HepG2 (cell line): ENCODE results near the gene ONECUT2. TPM values are rescaled to one million over a fixed set of nuclear protein-coding genes. Genes with fewer than 3 reads are reported as not detected.

Experiments
- ELF1 ChIP-seq: sonication (generic); formaldehyde crosslinking; IDR thresholded peaks from 2 replicates; pipeline ENCODE4 v1.4.0; 2020; ENCODE audit warnings: missing genetic modification reagents
- ELF4 ChIP-seq: sonication (generic); formaldehyde crosslinking; IDR thresholded peaks from 2 replicates; pipeline ENCODE4 v1.5.0; 2020; ENCODE audit warnings: missing genetic modification reagents, mild to moderate bottlenecking, moderate library complexity, borderline replicate concordance
- KAT2B ChIP-seq: fragments of 150-350 bp; IDR thresholded peaks from 2 replicates; pipeline ENCODE4 v1.6.1; 2014; ENCODE audit warnings: low read depth, low read length, borderline replicate concordance
- MEIS1 ChIP-seq: sonication (generic); formaldehyde crosslinking; IDR thresholded peaks from 2 replicates; pipeline ENCODE4 v1.9.0; 2021; ENCODE audit warnings: mild to moderate bottlenecking, missing genetic modification reagents, moderate library complexity, borderline replicate concordance
- MIXL1 ChIP-seq: IDR thresholded peaks from 2 replicates; pipeline ENCODE4 v1.6.1; 2016
- MNT ChIP-seq: fragments of 450-650 bp; IDR thresholded peaks from 2 replicates; pipeline ENCODE4 v1.6.1; 2016
- NFKBIZ ChIP-seq: IDR thresholded peaks from 2 replicates; pipeline ENCODE4 v1.6.1; 2018; ENCODE audit warnings: missing genetic modification reagents, missing compliant biosample characterization
- RERE ChIP-seq: IDR thresholded peaks from 2 replicates; pipeline ENCODE4 v1.6.1; 2016; ENCODE audit warnings: low read depth, missing genetic modification reagents, missing compliant biosample characterization
- ZKSCAN8 ChIP-seq: IDR thresholded peaks from 2 replicates; pipeline ENCODE4 v1.6.1; 2016; ENCODE audit warnings: borderline replicate concordance, missing genetic modification reagents, missing compliant biosample characterization
- ZMYM2 ChIP-seq: sonication (generic); formaldehyde crosslinking; IDR thresholded peaks from 2 replicates; pipeline ENCODE4 v1.8.0; 2022; ENCODE audit warnings: mild to moderate bottlenecking, missing genetic modification reagents
- ZNF382 ChIP-seq: sonication (generic); formaldehyde crosslinking; IDR thresholded peaks from 2 replicates; pipeline ENCODE4 v1.5.0; 2020; ENCODE audit warnings: missing genetic modification reagents, mild to moderate bottlenecking, borderline replicate concordance
- ZNF574 ChIP-seq: sonication (generic); formaldehyde crosslinking; IDR thresholded peaks from 2 replicates; pipeline ENCODE4 v1.4.0; 2020; ENCODE audit warnings: missing genetic modification reagents
- ZNF615 ChIP-seq: sonication (generic); formaldehyde crosslinking; IDR thresholded peaks from 2 replicates; pipeline ENCODE4 v1.5.0; 2020; ENCODE audit warnings: mild to moderate bottlenecking, missing genetic modification reagents, borderline replicate concordance
- polyA plus RNA-seq, 8 experiments: library from polyadenylated mRNA; depleted of rRNA in 3 of 8; stranded (reverse) in 7 of 8; unstranded in 1 of 8; fragments of >200 nt; fragmentation: Illumina TruSeq in 4 of 8; extraction: Trizol in 4 of 8; gene quantifications; 2 replicates each; pipeline versions ENCODE4 v1.2.1 to v1.2.3, GENCODE V29; 2011 to 2016; ENCODE audit warnings: low read depth in 4 of 8, missing spikeins in 1 of 8, mixed read lengths in 1 of 8; ENCODE audit not compliant: insufficient read depth in 1 of 8
- total RNA-seq, 5 experiments: library from RNA; depleted of rRNA; stranded (reverse); fragments of >200 nt; fragmentation: Illumina TruSeq; extraction: Trizol; gene quantifications; 2 replicates each; pipeline ENCODE4 v1.2.3, GENCODE V29; 2016; ENCODE audit warnings: low read depth in 1 of 5
- TF ChIP-seq, protein P1 (sequence below): sonication (generic); formaldehyde crosslinking; conservative IDR thresholded peaks from 2 replicates; pipeline ENCODE4 v1.4.0; 2020; ENCODE audit warnings: missing genetic modification reagents
- TF ChIP-seq, protein P2 (sequence below): sonication (generic); formaldehyde crosslinking; IDR thresholded peaks from 2 replicates; pipeline ENCODE4 v1.4.0; 2020; ENCODE audit warnings: missing genetic modification reagents

Gene ONECUT2
- total and polyA plus RNA-seq, 2 of the 13 experiments (the other 11 are each of a cell fraction or from before 2014, with no cell fraction given) = 3.0 to 3.2 TPM

- TF ChIP-seq ELF1 (CRISPR knock-in tag) (no peak), ELF4 (CRISPR knock-in tag) (no peak), ZMYM2 (CRISPR knock-in tag) (no peak), RERE (no peak), MIXL1 (CRISPR knock-in tag) (no peak), MNT (no peak), ZNF574 (CRISPR knock-in tag) (peak; percentile 12; the same call in 1 of the 2 replicates), ZKSCAN8 (CRISPR knock-in tag) (no peak), NFKBIZ (CRISPR knock-in tag) (no peak), ZNF615 (CRISPR knock-in tag) (no peak), ZNF382 (CRISPR knock-in tag) (no peak), KAT2B (no peak), MEIS1 (CRISPR knock-in tag) (0 out of 2 replicates have a peak, but pooled peaks have one; percentile 62)
- TF ChIP-seq, protein P1, sequence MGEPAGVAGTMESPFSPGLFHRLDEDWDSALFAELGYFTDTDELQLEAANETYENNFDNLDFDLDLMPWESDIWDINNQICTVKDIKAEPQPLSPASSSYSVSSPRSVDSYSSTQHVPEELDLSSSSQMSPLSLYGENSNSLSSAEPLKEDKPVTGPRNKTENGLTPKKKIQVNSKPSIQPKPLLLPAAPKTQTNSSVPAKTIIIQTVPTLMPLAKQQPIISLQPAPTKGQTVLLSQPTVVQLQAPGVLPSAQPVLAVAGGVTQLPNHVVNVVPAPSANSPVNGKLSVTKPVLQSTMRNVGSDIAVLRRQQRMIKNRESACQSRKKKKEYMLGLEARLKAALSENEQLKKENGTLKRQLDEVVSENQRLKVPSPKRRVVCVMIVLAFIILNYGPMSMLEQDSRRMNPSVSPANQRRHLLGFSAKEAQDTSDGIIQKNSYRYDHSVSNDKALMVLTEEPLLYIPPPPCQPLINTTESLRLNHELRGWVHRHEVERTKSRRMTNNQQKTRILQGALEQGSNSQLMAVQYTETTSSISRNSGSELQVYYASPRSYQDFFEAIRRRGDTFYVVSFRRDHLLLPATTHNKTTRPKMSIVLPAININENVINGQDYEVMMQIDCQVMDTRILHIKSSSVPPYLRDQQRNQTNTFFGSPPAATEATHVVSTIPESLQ (CRISPR knock-in tag) = no peak
- TF ChIP-seq, protein P2, sequence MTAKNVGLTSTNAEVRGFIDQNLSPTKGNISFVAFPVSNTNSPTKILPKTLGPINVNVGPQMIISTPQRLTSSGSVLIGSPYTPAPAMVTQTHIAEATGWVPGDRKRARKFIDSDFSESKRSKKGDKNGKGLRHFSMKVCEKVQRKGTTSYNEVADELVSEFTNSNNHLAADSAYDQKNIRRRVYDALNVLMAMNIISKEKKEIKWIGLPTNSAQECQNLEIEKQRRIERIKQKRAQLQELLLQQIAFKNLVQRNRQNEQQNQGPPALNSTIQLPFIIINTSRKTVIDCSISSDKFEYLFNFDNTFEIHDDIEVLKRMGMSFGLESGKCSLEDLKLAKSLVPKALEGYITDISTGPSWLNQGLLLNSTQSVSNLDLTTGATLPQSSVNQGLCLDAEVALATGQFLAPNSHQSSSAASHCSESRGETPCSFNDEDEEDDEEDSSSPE (CRISPR knock-in tag) = peak; percentile 42; the same call in 1 of the 2 replicates
These were observed 2.8 kb downstream of the ONECUT2 start (continued) for GRCh38 chr18:57437766-57438671.
